HFFc6 (cell line): ENCODE results near the gene ACR. TPM values are rescaled to one million over a fixed set of nuclear protein-coding genes. Genes with fewer than 3 reads are reported as not detected.

Experiments used
- DNase-seq: peaks from one replicate; pipeline ENCODE4 v3.0.0-alpha.2; 2018
- H3K27ac Mint-ChIP-seq: 2 replicates; pipeline ENCODE4 v1.8.0; 2020; ENCODE audit warnings: mild to moderate bottlenecking, mixed read lengths
- H3K27me3 Mint-ChIP-seq: 2 replicates; pipeline ENCODE4 v1.8.0; 2021; ENCODE audit warnings: mild to moderate bottlenecking, moderate library complexity, mixed read lengths; ENCODE audit not compliant: insufficient read depth
- H3K36me3 Mint-ChIP-seq: 2 replicates; pipeline ENCODE4 v1.8.0; 2021; ENCODE audit warnings: low read depth, mixed read lengths
- H3K4me1 Mint-ChIP-seq: 2 replicates; pipeline ENCODE4 v1.8.0; 2020; ENCODE audit warnings: low read depth, mixed read lengths
- H3K4me3 Mint-ChIP-seq: 2 replicates; pipeline ENCODE4 v1.8.0; 2020; ENCODE audit warnings: mild to moderate bottlenecking, moderate library complexity, mixed read lengths
- H3K9me3 Mint-ChIP-seq: 2 replicates; pipeline ENCODE4 v1.8.0; 2020; ENCODE audit warnings: mild to moderate bottlenecking, mixed read lengths
- CTCF ChIP-seq: fragments of 200-600 bp; sonication (generic); IDR thresholded peaks from 2 replicates; pipeline ENCODE4 v1.5.0; 2021; ENCODE audit warnings: antibody characterized with exemption, mild to moderate bottlenecking
- total RNA-seq, 6 experiments: library from RNA; stranded (reverse); fragmentation: NEBNext Ultra II Directional; extraction: Animal tissue kit (Norgen Biotek cat#: 25700); gene quantifications; 2 replicates in 1 of 6; 3 replicates in 5 of 6; pipeline ENCODE4 v1.2.3, GENCODE V29; 2021

The ACR gene
- total RNA-seq, 6 experiments from 2014 or later = not detected

GRCh38 chr22:50725597-50725996 lies 12.4 kb upstream of the ACR start:
- Mint-ChIP-seq H3K9me3 (no peaks in the 10 kb centered on the region), H3K27ac (no peak overlapping the region), H3K4me3 (no peak overlapping the region), H3K36me3 (no peaks in the 10 kb centered on the region), H3K4me1 (no peaks in the 10 kb centered on the region), H3K27me3 (peaks cover 17% of the 10 kb centered on the region)
- no peak for DNase-seq
- TF ChIP-seq CTCF = no peak; the same call in 1 of the 2 replicates

DNA sequence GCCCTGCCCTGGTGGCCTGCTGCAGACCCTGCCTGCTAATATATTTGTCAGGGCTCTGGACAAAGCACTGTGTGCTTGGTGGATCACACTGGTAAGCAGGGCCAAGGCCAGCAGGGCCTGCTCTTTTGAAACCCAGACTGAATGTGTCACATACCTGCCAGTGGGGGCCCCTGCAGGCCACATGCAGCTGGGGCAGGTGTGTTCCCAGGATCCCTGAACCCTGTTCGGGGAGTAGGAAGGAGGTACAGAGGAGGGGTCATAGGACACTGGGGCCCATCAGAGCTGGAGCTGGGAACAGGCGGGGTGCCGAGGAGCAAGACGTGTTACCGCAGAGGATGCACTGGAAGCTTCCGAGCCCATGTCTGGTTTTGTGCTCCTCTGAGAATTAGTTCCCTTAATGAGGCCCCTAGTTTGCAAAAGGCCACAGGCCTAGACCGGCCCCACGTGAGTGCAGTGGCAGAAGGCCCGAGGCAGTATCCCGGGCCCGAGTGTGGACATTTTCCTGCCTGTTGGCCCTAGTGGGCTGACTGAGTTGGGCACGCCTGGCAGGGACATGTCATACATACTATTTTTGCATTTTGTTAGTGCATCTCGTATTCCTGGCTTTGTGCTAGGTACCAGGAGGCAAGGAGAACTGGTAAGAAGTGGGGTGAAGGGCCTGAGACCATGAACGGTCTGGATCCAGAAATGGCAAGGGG lies 11.2 kb upstream of the ACR start:
- Mint-ChIP-seq H3K27me3 (peaks cover 18% of the 10 kb centered on the region), H3K4me3 (no peak overlapping the region), H3K4me1 (peaks cover under 1% of the 10 kb centered on the region; the same call in 1 of the 2 replicates), H3K27ac (no peak overlapping the region), H3K9me3 (no peaks in the 10 kb centered on the region), H3K36me3 (no peaks in the 10 kb centered on the region)
- TF ChIP-seq CTCF = no peak
- no peak for DNase-seq

GRCh38 chr22:50727678-50728522 lies 10.1 kb upstream of the ACR start:
- Mint-ChIP-seq H3K36me3 (no peaks in the 10 kb centered on the region), H3K4me3 (no peak overlapping the region), H3K9me3 (no peaks in the 10 kb centered on the region), H3K27ac (no peak overlapping the region), H3K4me1 (peaks cover 8% of the 10 kb centered on the region), H3K27me3 (peaks cover 17% of the 10 kb centered on the region)
- DNase-seq = no peak
- TF ChIP-seq CTCF = no peak

DNA sequence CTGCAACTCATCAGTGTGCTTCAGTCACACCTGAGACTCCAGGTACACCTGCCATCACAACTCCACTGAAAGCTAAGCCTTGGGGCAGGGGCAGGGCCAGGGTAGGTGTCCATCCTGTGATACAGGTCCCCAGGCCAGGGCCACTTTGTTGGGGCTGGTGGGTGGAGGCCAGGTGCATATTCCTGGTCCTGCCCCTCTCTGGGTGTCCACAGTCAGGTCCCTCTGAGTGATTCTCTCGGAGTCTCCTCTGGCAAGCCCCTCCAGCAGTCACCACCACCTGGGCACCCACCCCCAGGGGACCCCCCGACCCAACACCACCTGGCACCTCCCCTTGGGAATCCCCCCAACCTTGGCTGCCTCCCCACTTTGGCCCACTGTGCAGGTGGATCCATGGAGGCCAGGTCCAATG lies 9.5 kb upstream of the ACR start:
- no peak for DNase-seq
- Mint-ChIP-seq H3K9me3 (no peaks in the 10 kb centered on the region), H3K27ac (no peak overlapping the region), H3K4me3 (no peak overlapping the region), H3K27me3 (peaks cover 13% of the 10 kb centered on the region), H3K4me1 (peaks cover 14% of the 10 kb centered on the region), H3K36me3 (no peaks in the 10 kb centered on the region)
- no peak for TF ChIP-seq CTCF

DNA sequence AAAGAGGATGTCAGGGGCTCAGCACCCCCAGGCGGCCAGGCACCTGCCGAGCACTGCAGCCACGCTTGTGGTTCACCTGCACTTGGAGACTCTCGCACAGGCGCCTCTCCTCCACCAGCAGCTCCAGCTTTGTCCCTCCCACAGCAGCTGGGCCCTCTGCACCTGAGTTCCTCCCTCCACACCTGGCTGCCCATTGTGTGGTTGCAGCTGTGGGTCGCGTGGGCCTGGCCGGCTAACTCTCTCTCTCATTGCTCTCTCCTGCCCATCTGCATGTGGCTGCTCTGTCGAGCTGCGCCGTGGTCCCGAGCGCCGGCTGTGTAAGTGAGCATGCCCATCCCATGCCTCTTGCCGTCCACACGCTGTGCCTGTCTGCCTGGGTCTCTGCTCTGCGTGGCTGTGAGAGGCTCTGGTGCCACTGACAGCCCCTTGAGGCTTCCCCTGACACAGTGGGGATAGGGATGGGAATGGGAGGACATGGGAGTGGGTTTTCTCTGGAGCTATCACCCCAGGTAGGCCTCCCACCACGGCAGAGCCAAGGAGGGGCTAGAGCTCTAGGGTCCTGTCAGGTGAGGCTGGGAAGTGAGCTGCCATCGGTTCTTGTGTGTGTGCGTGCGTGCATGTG lies 8.5 kb upstream of the ACR start:
- no peaks in the 10 kb centered on the region for H3K9me3 Mint-ChIP-seq
- no peaks in the 10 kb centered on the region for H3K36me3 Mint-ChIP-seq
- H3K4me3 Mint-ChIP-seq = no peak overlapping the region
- peaks cover 21% of the 10 kb centered on the region for H3K4me1 Mint-ChIP-seq
- no peak overlapping the region for H3K27ac Mint-ChIP-seq
- peaks cover 17% of the 10 kb centered on the region for H3K27me3 Mint-ChIP-seq
- DNase-seq = no peak
- no peak for TF ChIP-seq CTCF
